Uterus (tissue), 2 donors: ENCODE measurements around the gene ANGEL1.

Experiments used
- CTCF ChIP-seq, 4 experiments: fragments of 200-600 bp in 2 of 4; fragments of 450-650 bp in 2 of 4; sonication (generic) in 2 of 4; IDR thresholded peaks; one replicate each; pipeline ENCODE4 v1.5.1; 2016 to 2019; ENCODE audit warnings: antibody characterized with exemption in 4 of 4, mild to moderate bottlenecking in 2 of 4, moderate library complexity in 1 of 4
- POLR2A ChIP-seq, 2 donors: fragments of 450-650 bp; IDR thresholded peaks; one replicate each; pipeline ENCODE4 v1.6.1; 2016; ENCODE audit warnings: antibody characterized with exemption in 2 of 2, mild to moderate bottlenecking in 1 of 2, moderate library complexity in 1 of 2

- TF ChIP-seq CTCF (IDR thresholded peaks at IDR 0.05) (no peak), POLR2A (IDR thresholded peaks at IDR 0.05) (no peak)
These were observed 56.9 kb downstream of the ANGEL1 start for GRCh38 chr14:76755610-76756370.
